Colonic mucosa (tissue), 4 donors: ENCODE measurements around the gene ZMYND15. TPM values are rescaled to one million over a fixed set of nuclear protein-coding genes. Genes with fewer than 3 reads are reported as not detected.
"Not testable (repeated sequence)": the region's sequence is repeated elsewhere in the genome, so short reads cannot be mapped to it uniquely, and the experiment has no call there.

Source experiments
- DNase-seq: peaks from one replicate; pipeline ENCODE4 v3.0.0-alpha.2; 2020
- H3K27ac ChIP-seq: fragments of 200-600 bp; one replicate; pipeline ENCODE4 v1.8.0; 2021
- H3K27me3 ChIP-seq: fragments of 200-600 bp; one replicate; pipeline ENCODE4 v1.8.0; 2021
- H3K36me3 ChIP-seq: fragments of 200-600 bp; one replicate; pipeline ENCODE4 v1.8.0; 2021
- H3K4me1 ChIP-seq: fragments of 200-600 bp; one replicate; pipeline ENCODE4 v1.8.0; 2021; ENCODE audit warnings: mild to moderate bottlenecking
- H3K4me3 ChIP-seq: fragments of 200-600 bp; one replicate; pipeline ENCODE4 v1.8.0; 2021
- H3K9ac ChIP-seq, 2 donors: one replicate each; pipeline ENCODE4 v1.7.0; 2013; ENCODE audit warnings: control low read depth in 2 of 2, low read depth in 2 of 2, low read length in 2 of 2
- H3K9me3 ChIP-seq: fragments of 200-600 bp; one replicate; pipeline ENCODE4 v1.8.0; 2021
- intact Hi-C: fragments of 100-400 bp; cut with DNase I; formaldehyde crosslinking; loops from one replicate; pipeline ENCODE4 v1.14.1; 2022
- total RNA-seq, 2 donors: library from RNA; stranded (reverse); fragmentation: NEBNext Ultra II Directional in 1 of 2; extraction: Animal tissue kit (Norgen Biotek cat#: 25700) in 1 of 2; gene quantifications; one replicate each; pipeline ENCODE4 v1.2.1, GENCODE V29; 2021
- TF ChIP-seq, protein P1 (sequence below): fragments of 200-600 bp; IDR thresholded peaks from one replicate; pipeline ENCODE4 v1.8.0; 2022; ENCODE audit warnings: antibody characterized with exemption, mild to moderate bottlenecking
- donor health status: healthy.
- donor health status: DM: no; HTN: no; CAD: no.
- donor health status: DM: no; HTN: no; CAD: no.

Gene ZMYND15
- total RNA-seq, 2 donors from 2014 or later: 0.89 to 1.2 TPM

DNA sequence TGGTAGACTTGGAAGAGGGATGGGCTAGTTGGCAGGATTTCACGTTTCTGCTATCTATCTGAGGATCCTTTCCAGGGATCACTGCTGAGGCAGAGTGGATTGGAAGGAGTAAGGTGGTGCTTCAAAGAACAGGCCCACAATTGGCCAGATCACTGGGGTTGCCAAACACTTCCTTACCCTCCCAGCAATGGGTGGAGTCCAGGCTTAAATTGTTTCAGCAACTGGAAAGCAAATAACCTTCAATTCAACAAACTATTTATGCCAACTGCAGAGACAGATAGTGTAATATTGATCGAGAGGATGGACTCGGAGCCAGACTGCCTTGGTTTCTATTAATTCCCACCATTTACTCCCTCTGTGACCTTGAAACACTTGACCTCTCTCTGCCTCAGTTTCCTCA, 27.1 kb upstream of the ZMYND15 start:
- peak overlapping the region; percentile 82 for H3K27ac ChIP-seq
- H3K27me3 ChIP-seq: no peaks in the 10 kb centered on the region
- no peaks in the 10 kb centered on the region for H3K36me3 ChIP-seq
- DNase-seq: peak; percentile 67
- no peak overlapping the region for H3K4me3 ChIP-seq
- TF ChIP-seq, protein P1, sequence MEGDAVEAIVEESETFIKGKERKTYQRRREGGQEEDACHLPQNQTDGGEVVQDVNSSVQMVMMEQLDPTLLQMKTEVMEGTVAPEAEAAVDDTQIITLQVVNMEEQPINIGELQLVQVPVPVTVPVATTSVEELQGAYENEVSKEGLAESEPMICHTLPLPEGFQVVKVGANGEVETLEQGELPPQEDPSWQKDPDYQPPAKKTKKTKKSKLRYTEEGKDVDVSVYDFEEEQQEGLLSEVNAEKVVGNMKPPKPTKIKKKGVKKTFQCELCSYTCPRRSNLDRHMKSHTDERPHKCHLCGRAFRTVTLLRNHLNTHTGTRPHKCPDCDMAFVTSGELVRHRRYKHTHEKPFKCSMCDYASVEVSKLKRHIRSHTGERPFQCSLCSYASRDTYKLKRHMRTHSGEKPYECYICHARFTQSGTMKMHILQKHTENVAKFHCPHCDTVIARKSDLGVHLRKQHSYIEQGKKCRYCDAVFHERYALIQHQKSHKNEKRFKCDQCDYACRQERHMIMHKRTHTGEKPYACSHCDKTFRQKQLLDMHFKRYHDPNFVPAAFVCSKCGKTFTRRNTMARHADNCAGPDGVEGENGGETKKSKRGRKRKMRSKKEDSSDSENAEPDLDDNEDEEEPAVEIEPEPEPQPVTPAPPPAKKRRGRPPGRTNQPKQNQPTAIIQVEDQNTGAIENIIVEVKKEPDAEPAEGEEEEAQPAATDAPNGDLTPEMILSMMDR: no peak
- H3K9ac ChIP-seq: peak overlapping the region in 1 of 2 donors; percentile 81
- peaks cover 15% of the 10 kb centered on the region for H3K4me1 ChIP-seq
- intact Hi-C loops: no loop called here
- H3K9me3 ChIP-seq: no peaks in the 10 kb centered on the region

DNA sequence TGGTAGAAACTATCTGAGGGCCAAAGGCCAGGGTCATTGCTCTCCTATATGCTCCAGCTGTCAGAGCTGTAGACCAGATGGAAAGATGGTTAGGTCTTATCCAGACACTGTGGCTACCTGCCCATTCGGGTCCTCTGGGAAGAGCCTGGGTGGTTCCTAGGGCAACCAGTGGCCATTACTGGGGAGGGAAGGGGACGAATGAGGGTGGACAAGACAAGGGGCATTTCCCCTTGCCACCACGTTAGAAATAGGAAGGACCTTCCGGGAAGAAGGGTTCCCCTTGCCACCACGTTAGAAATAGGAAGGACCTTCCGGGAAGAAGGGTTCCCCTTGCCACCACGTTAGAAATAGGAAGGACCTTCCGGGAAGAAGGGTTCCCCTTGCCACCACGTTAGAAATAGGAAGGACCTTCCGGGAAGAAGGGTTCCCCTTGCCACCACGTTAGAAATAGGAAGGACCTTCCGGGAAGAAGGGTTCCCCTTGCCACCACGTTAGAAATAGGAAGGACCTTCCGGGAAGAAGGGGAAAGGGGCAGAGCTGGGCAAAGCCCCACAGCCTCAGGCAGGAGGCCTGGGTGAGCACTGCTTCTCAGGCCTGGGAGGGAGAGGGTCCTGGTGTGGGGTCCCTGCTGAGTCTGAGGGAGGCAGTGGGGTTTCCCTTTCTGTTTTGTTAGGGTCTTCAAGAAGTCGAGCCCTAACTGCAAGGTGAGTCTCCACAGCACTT, 25.1 kb upstream of the ZMYND15 start:
- not testable (repeated sequence) for H3K4me3 ChIP-seq

DNA sequence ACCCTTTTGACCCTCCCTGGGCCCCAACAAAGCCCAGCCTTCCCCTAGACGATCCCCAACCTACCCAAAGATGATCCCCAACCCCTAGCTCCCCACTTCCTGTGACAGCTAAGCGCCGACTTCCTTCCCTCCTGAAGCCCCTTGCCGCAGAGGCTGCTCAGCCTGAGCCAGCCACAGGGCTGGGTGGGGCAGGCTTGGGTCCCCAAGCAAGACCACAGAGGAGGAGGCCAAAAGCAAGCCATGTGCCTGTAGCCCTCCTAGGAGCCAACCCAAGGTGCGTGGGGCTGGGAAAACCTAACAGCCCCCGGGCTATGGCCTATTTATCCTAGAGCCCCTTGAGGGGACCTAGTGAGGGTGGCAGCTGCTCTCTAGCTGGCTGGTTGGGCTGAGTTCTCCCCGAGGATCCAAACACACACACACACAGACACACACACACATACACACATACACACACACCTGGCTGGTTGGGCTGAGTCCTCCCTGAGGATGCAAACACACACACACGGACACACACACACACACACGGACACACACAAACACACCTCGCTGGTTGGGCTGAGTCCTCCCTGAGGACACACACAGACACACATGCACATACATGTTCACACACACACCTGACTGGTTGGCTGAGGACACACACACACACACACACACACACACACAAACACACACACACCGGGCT, 24.4 kb upstream of the ZMYND15 start:
- Histone ChIP-seq H3K27ac (peak overlapping the region; percentile 27), H3K4me3 (no peak overlapping the region), H3K36me3 (no peaks in the 10 kb centered on the region), H3K9ac (peak overlapping the region in 1 of 2 donors; percentile 44), H3K4me1 (peaks cover 15% of the 10 kb centered on the region), H3K9me3 (no peaks in the 10 kb centered on the region), H3K27me3 (no peaks in the 10 kb centered on the region)
- DNase-seq: no peak
- intact Hi-C loops: no loop called here
- TF ChIP-seq, protein P1: no peak

More for the DNA sequence above, 25.1 kb upstream of the ZMYND15 start:
- H3K36me3 ChIP-seq, H3K9ac ChIP-seq, H3K9me3 ChIP-seq, intact Hi-C loops, H3K27me3 ChIP-seq, DNase-seq: not testable (repeated sequence)
- Histone ChIP-seq H3K4me1 (peaks cover 15% of the 10 kb centered on the region), H3K27ac (peak overlapping the region; percentile 27)

DNA sequence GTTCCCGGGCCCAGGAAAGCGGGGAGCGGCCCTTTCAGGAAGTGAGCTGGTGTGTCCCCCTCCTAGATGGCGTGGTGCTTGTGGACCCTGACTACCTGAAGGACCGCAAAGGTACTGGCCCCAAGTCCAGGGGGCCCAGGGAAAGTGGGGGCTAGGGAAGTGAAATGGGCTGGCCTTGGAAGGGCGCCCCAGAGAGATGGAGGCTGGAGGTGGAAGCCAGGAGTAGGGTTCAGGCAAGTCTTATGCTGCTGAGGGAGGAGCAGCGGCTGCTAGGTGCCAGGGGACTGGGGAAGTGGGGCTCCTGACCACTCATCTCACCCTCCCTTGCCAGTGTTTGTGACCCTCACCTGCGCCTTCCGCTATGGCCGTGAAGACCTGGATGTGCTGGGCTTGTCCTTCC, 23.6 kb upstream of the ZMYND15 start:
- Histone ChIP-seq H3K4me1 (peaks cover 14% of the 10 kb centered on the region), H3K36me3 (no peaks in the 10 kb centered on the region), H3K9me3 (no peaks in the 10 kb centered on the region), H3K27ac (no peak overlapping the region), H3K27me3 (no peaks in the 10 kb centered on the region), H3K9ac (no peak overlapping the region), H3K4me3 (no peak overlapping the region)
- intact Hi-C loops: no loop called here
- DNase-seq: no peak
- TF ChIP-seq, protein P1: no peak

DNA sequence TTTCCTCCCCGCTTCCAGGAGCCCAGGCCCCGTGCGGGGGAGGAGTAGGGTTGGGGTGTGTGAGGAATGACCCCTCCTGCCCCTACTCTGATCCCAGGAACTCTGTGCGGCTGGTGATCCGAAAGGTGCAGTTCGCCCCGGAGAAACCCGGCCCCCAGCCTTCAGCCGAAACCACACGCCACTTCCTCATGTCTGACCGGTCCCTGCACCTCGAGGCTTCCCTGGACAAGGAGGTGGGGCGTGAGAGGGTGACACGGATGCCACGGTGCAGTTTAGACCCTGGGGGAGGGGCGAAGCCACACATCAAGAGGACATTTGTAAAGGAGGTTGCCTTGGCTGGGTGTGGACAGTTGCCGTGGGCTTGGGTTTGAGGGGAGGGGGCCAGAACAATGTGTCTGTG, 21.8 kb upstream of the ZMYND15 start:
- Histone ChIP-seq H3K4me1 (no peaks in the 10 kb centered on the region), H3K27me3 (no peaks in the 10 kb centered on the region), H3K4me3 (no peak overlapping the region), H3K9ac (no peak overlapping the region), H3K9me3 (no peaks in the 10 kb centered on the region), H3K36me3 (no peaks in the 10 kb centered on the region), H3K27ac (no peak overlapping the region)
- intact Hi-C loops: no loop called here
- DNase-seq: no peak
- TF ChIP-seq, protein P1: no peak

DNA sequence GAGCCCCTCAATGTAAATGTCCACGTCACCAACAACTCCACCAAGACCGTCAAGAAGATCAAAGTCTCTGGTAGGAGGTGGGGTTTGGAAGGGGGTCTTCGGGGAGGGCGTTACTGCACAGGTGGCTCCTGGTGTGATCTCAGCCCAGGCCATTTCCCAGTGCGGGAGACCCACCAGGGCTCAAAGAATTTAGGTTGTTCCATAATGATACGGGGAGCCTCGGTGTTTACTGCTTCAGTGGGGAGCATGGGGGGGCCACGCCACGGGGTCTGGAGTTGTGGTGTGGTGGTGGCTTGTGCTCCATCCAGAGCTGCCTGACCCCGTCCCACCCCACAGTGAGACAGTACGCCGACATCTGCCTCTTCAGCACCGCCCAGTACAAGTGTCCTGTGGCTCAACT, 21.4 kb upstream of the ZMYND15 start:
- TF ChIP-seq, protein P1: no peak
- Histone ChIP-seq H3K9me3 (no peaks in the 10 kb centered on the region), H3K27ac (no peak overlapping the region), H3K4me3 (no peak overlapping the region), H3K4me1 (no peaks in the 10 kb centered on the region), H3K36me3 (no peaks in the 10 kb centered on the region), H3K9ac (no peak overlapping the region), H3K27me3 (no peaks in the 10 kb centered on the region)
- no peak for DNase-seq
- intact Hi-C loops: no loop called here
